Rectal smooth muscle tissue (tissue), 1 donor: ENCODE measurements around the gene TPRX1.
"Not testable (repeated sequence)": the region's sequence is repeated elsewhere in the genome, so short reads cannot be mapped to it uniquely, and the experiment has no call there.

Source experiments
- H3K27ac ChIP-seq: one replicate; pipeline ENCODE4 v1.7.0; 2013; ENCODE audit warnings: low read depth, low read length, inconsistent platforms
- H3K27me3 ChIP-seq: one replicate; pipeline ENCODE4 v1.7.0; 2013; ENCODE audit warnings: low read length; ENCODE audit not compliant: control insufficient read depth, insufficient read depth
- H3K36me3 ChIP-seq: one replicate; pipeline ENCODE4 v1.7.0; 2013; ENCODE audit warnings: low read length; ENCODE audit not compliant: control insufficient read depth, insufficient read depth
- H3K4me1 ChIP-seq: one replicate; pipeline ENCODE4 v1.7.0; 2013; ENCODE audit warnings: low read length; ENCODE audit not compliant: control insufficient read depth, insufficient read depth
- H3K4me3 ChIP-seq: one replicate; pipeline ENCODE4 v1.7.0; 2013; ENCODE audit warnings: low read length
- H3K9ac ChIP-seq: one replicate; pipeline ENCODE4 v1.7.0; 2013; ENCODE audit warnings: low read length

Gene TPRX1

GRCh38 chr19:47797996-47798903, 6.1 kb downstream of the TPRX1 start:
- Histone ChIP-seq H3K27me3 (no peaks in the 10 kb centered on the region), H3K36me3 (no peaks in the 10 kb centered on the region), H3K4me3 (no peak overlapping the region), H3K9ac (no peak overlapping the region), H3K4me1 (no peaks in the 10 kb centered on the region), H3K27ac (no peak overlapping the region)

DNA sequence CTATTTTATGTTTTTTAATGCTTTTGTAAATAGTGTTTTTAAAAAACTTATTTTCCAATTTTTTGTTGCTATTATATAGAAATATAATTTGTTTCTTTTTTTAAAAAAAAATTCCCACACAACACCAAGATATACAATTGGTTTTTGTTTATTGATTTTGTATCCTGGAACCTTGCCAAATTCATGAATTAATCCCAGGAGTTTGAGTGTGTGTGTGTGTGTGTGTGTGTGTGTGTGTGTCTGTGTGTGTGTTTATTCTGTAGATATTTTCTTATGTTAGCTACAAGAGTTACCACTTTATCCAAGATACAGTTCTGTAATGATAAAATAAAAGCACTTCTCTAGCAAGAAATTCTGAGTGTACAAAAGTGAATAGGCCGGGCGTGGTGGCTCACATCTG, 7.6 kb downstream of the TPRX1 start:
- Histone ChIP-seq H3K4me1 (no peaks in the 10 kb centered on the region), H3K36me3 (no peaks in the 10 kb centered on the region), H3K9ac (no peak overlapping the region), H3K27ac (no peak overlapping the region), H3K27me3 (no peaks in the 10 kb centered on the region), H3K4me3 (no peak overlapping the region)

GRCh38 chr19:47794526-47794925, 9.8 kb downstream of the TPRX1 start:
- Histone ChIP-seq H3K36me3 (no peaks in the 10 kb centered on the region), H3K27ac (no peak overlapping the region), H3K4me1 (no peaks in the 10 kb centered on the region), H3K27me3 (no peaks in the 10 kb centered on the region), H3K4me3 (no peak overlapping the region), H3K9ac (no peak overlapping the region)

- H3K27me3 ChIP-seq, result no peaks in the 10 kb centered on the region
Measured at GRCh38 chr19:47792616-47793015, 11.7 kb downstream of the TPRX1 start.

DNA sequence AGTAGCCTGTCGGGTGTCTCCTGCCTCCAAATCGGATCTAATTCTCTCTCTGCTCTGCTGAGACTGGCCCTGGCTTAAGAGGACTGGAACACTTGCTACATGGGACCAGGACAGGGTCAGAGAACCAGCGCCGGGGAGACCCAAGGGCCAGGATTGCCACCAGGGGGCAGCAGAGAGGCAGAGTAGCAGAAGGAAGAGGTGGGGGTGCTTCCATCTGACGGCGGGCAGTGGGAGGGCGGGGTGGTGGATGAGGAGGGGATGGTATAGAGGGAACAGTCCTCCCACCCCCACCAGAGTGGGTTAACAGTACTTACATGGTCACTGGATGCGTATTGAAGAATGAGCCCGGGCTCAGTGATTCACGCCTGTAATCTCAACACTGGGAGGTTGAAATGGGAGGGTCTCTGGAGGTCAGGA, 13.9 kb downstream of the TPRX1 start:
- Histone ChIP-seq H3K27ac (no peak overlapping the region), H3K9ac (no peak overlapping the region), H3K4me1 (no peaks in the 10 kb centered on the region), H3K36me3 (peaks cover 7% of the 10 kb centered on the region), H3K4me3 (no peak overlapping the region), H3K27me3 (no peaks in the 10 kb centered on the region)

More at GRCh38 chr19:47792616-47793015, 11.7 kb downstream of the TPRX1 start:
- no peak overlapping the region for H3K27ac ChIP-seq
- peaks cover 2% of the 10 kb centered on the region for H3K36me3 ChIP-seq
- H3K9ac ChIP-seq, result no peak overlapping the region
- H3K4me3 ChIP-seq, result no peak overlapping the region
- H3K4me1 ChIP-seq, result no peaks in the 10 kb centered on the region

DNA sequence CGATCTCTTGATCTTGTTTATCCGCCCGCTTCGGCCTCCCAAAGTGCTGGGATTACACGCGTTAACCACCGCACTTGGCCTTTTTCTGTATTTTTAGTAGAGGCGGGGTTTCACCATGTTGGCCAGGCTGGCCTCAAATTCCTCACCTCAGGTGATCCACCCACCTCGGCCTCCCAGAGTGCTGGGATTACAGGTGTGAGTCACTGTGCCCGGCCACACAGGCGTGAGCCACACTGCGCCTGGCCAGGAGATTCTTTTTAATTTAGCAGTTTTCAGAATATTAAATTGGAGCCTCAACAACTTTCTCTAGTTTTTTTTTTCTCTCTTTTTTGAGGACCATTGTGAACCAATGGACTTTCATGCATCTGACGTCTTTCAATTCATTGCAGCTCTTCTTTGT, 14.5 kb downstream of the TPRX1 start:
- not testable (repeated sequence) for H3K27ac ChIP-seq, H3K27me3 ChIP-seq, H3K36me3 ChIP-seq, H3K4me3 ChIP-seq, H3K9ac ChIP-seq, H3K4me1 ChIP-seq

- H3K36me3 ChIP-seq, result peaks cover 19% of the 10 kb centered on the region
- not testable (repeated sequence) for H3K4me1 ChIP-seq, H3K9ac ChIP-seq, H3K4me3 ChIP-seq, H3K27ac ChIP-seq, H3K27me3 ChIP-seq
Measured at GRCh38 chr19:47787307-47787706, 17.0 kb downstream of the TPRX1 start.

DNA sequence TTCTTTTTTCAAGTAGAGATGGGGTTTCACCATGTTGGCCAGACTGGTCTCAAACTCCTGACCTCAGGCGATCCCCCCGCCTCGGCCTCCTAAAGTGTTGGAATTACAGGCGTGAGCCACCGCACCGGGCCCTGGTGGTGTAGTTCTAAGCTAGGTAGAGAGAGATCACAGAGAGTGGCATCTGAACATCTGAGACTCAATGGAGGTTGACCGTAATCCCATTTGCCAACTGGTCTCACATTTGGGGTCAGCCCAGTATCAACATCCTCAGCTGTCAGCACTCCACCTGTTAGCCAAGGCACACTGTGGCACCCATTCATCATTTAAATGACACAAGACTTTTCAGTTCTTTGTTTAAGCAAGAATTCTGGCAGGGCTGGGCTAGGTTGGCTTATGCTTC, 17.8 kb downstream of the TPRX1 start:
- Histone ChIP-seq H3K9ac (no peak overlapping the region), H3K4me3 (no peak overlapping the region), H3K27ac (no peak overlapping the region), H3K36me3 (peaks cover 21% of the 10 kb centered on the region), H3K27me3 (no peaks in the 10 kb centered on the region), H3K4me1 (peaks cover 3% of the 10 kb centered on the region)

- Histone ChIP-seq H3K36me3 (peaks cover 29% of the 10 kb centered on the region), H3K9ac (no peak overlapping the region), H3K27me3 (no peaks in the 10 kb centered on the region), H3K4me3 (peak overlapping the region; percentile 35), H3K27ac (no peak overlapping the region), H3K4me1 (peaks cover 13% of the 10 kb centered on the region)
Measured at GRCh38 chr19:47781590-47782262, 22.6 kb downstream of the TPRX1 start.

GRCh38 chr19:47780215-47780551, 24.2 kb downstream of the TPRX1 start:
- Histone ChIP-seq H3K27ac (peak overlapping the region; percentile 99), H3K27me3 (no peaks in the 10 kb centered on the region), H3K4me3 (peak overlapping the region; percentile 69), H3K36me3 (peaks cover 23% of the 10 kb centered on the region), H3K4me1 (peaks cover 13% of the 10 kb centered on the region), H3K9ac (no peak overlapping the region)

- peak overlapping the region; percentile 69 for H3K4me3 ChIP-seq
- peaks cover 23% of the 10 kb centered on the region for H3K36me3 ChIP-seq
- H3K9ac ChIP-seq, result no peak overlapping the region
- H3K27me3 ChIP-seq, result no peaks in the 10 kb centered on the region
- peaks cover 13% of the 10 kb centered on the region for H3K4me1 ChIP-seq
- peak overlapping the region; percentile 99 for H3K27ac ChIP-seq
Measured at GRCh38 chr19:47779524-47780214, 24.7 kb downstream of the TPRX1 start.

DNA sequence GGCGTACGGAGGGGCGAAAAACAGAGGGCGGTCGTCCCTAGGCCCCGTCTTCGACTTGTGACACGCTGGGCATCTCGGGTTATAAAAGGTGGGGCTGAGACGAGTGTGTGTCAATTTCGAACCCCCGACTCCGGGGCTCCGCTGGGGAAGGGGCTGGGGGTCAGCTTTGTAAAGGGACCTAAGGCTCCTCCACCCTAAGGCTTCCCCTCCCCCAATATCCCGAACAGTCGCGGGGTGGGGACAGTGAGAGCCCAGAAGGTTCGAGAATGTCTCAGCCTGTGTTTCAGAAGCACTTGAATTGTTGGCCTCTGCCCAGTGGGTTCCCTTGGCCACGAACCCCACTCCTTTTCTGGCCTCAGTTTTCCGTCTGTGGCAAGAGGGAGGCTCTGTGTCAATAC, 25.4 kb downstream of the TPRX1 start:
- Histone ChIP-seq H3K9ac (peak overlapping the region; percentile 76), H3K36me3 (peaks cover 17% of the 10 kb centered on the region), H3K4me3 (peak overlapping the region; percentile 69), H3K27ac (peak overlapping the region; percentile 99), H3K27me3 (no peaks in the 10 kb centered on the region), H3K4me1 (peaks cover 13% of the 10 kb centered on the region)
